ENCODE results near the gene CXCL13.
"Not testable (repeated sequence)": the region's sequence is repeated elsewhere in the genome, so short reads cannot be mapped to it uniquely, and the experiment has no call there.

Gene CXCL13

DNA sequence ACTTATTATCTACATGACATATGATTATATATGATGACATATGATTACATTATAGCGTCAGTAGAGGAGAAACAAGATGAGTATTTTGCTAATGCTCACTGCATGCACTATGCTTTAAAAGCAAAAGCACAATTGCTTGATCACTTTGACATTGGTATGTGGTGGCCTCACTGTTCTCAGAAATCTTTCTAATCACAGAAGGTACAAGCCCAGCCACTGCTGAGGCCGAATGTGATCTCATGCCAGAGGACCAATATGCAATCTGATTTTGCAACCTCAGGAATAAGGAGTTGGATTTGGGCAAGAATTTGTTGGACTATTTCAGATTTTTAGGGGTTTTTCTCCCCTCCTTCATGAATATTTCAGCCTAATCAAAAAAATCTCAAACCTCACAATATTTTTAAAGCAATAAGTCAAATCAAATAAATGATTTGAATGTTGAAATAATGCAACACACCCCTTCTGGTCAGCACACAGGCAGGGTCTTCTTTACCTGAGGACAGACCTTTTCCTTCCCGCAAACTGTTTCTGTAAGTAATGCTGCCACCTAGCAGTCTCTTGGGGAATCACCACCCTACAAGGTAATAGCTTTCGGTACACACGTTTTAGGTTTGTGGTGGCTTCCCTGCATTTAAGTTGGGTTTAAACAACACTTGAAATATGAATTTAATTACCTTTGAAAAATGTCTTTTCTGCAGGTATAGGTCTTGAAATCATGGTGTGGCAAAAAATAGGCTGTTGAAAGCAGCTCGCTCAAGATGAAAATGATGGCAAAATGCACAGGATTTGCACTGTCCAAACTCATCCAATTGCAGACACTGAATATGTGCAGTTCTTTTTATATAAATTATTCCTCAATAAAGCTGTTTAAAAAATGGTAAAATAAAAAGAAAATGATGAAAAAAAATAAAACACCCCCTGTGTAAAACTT lies 4.8 kb upstream of the CXCL13 start:
- intact Hi-C loops (cut with DNase I) = loop anchor here (10.0 kb wide), 1 partner anchor 216 kb away; no protein-coding TSS in a partner anchor
- peak in 21 of 42 donors; percentile 7 to 63 (median 31) for DNase-seq

DNA sequence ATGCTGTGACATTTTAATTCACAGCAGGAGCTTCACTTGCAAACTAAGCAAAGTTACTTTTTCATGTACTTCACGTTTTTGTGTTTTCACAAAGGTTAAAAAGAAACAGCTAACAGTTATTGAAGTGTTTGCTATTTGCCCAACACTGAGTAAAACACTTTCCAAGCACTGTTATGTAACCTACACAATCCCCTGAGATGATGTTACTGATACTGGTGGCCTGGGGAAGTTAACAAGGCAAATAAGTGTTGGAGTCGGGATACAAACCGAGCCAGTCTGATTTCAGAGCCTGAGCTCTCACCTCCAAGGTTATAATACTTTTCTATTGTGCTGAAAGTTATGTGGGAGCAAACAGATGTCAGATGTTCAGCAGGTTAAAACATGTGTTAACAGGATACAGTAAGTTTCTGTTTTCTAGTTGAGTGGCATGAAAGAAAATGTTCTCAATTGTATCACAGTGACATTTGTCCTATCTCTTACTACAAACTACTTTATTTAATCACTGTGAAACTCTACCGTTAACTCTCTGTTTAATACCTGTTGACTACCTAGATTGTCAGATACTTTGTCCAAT lies 3.9 kb upstream of the CXCL13 start:
- DNase-seq = no peak
- intact Hi-C loops (cut with DNase I) = loop anchor here (10.0 kb wide), 1 partner anchor 217 kb away; no protein-coding TSS in a partner anchor

DNA sequence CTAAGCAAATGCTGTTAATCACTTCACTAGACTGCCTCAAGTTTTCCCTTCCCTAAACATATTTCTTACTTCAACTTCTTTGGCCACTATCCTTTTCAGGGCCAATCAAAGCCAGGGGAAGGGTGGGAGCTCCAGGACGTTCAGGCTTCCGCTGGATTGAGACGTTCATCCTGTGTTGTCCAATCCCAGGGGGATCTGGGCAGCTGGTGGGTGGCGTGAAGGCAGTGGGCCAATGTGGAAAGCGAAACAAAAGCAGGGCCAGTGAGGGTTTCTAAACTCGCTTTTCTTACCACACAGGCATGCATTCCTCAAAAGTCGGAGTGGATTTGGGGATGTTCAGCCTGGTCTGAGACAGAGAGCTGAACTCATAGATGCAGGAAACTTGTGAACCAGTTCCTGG lies 7.6 kb downstream of the CXCL13 start:
- no peak for DNase-seq
- intact Hi-C loops (cut with DNase I) = no loop called here

DNA sequence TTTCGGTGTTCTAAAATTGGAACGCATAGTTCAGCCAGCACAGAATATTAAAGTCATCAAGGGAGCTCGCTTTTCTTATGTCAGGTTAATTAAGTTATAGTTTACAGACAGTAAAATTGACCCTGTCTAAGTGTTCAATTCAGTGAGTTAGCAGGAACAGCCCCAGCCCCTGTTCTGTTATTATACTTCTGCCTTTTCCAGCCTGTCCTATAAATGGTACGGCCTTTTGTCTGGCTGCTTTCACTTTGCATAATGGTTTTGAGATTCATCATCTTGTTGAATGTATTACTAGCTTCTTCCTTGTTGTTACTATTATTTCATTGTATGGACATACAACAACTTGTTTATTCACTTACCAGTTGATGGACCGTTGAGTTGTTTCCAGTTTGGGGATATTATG lies 9.5 kb downstream of the CXCL13 start:
- DNase-seq = no peak
- intact Hi-C loops (cut with DNase I) = no loop called here

DNA sequence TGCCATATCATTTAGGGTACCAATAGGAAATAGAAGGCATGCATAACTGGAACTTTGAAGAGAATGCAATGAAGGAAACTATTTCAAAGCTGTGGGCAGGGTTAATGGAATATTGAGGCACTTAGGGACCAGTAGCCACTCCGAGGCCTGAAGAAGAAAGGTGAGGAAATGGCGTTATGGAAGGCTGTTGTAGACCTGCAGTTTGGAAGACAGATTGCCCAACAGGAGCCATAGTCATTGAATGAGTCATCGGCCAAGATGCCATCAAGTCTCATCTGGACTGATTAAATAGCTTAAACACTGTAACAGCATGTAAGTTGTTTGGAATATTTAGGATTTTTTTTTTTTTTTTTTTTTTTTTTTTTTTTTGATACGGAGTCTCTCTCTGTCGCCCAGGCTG lies 11.6 kb downstream of the CXCL13 start:
- no peak for DNase-seq
- intact Hi-C loops (cut with DNase I) = no loop called here

DNA sequence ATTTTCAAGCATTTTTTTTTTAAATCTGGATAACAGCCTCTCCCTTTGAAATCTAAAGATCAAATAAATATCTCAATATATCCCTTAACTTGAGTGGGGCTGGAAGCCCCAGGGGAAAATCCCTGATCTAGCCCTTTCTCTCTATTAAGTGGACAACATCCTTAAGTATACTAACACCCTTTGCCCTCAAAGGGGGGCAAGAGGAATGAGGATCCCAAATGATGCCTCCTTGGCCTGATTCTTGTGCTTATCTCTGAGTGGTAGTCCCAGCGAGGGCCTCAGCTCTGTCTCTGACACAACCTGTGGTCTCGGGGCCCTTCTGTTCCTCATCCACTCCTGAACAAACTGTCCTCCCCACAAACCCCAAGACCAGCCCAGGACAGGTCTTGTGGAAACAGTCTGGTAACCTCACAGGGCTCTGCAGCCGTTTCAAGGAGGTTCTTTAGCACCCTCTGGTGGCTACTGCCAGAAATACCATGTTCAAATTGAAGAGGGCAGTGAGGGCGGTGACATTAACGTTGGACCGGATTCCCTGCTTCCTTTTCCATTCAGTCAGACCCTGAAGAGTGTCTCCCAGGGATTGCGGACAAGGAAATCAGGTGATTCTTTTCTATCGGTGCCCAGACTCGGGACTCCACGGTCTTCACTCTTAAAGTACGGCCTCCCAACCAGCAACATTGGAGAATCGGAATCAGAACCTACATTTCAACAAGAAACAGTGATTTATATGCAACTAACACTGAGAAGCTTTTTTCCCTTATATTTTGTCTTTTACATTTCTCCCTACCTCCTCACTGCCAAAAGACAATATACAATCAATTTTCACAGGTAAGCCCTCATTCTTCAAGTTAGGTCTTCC lies 13.0 kb downstream of the CXCL13 start:
- peak in 41 of 42 donors; percentile 17 to 89 (median 70) for DNase-seq
- intact Hi-C loops (cut with DNase I) = no loop called here

DNA sequence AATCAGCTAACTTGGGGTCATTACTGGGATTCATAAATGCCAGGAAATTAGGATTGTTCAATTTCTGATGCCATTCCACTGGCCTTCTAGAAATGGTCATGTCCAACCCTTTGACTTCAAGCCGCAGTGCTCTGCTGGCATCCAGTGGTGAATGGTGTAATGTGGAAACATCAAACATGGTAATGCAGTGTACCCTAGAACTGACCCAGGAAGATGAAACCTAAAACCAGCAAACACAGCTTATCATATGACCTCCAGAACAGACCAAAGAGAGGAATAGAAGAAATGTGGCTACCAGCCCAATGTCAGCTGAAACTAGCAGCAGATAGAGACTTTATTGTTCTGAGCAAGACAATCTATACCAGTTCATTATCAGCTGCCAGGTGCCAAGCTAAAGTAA lies 13.8 kb downstream of the CXCL13 start:
- peak in 21 of 42 donors; percentile 3 to 59 (median 21) for DNase-seq
- intact Hi-C loops (cut with DNase I) = no loop called here

DNA sequence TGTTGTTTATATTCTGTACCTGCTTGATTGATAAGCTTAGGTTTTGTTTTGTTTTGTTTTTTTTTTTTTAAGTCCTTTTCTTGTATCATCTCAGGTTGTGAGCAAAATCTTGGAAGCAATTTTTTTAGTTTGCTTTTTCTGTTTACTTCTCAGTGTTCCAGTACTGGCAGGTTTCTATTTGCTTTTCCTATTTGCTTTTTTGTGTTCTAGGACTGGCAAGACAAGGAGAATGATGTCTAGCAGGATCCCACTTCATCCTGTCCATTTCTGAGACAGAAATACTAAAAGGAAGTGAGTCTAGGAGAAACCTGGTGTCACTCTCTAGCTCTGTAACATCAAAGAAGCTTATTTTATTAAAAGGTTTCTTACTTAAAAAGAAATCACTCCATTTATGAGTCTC lies 15.6 kb downstream of the CXCL13 start:
- no peak for DNase-seq
- intact Hi-C loops (cut with DNase I) = no loop called here

DNA sequence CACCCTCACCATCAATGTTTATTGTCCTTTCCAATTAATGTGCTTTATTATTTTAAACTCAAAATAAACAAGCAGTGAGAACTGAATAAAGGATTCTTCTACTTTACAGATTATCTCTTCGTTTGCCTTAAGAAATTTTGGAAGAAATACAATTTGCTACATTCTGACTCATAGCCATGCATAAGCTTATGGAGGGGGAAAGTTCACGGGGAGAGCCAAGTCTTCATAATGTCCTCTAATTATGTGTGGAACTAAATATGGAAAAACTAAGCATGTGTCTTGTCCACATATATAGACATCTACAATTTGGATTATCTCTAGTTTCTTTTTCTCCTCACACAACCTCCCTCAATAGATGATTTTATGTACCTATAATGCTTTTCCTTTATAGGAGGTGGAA lies 17.5 kb downstream of the CXCL13 start:
- intact Hi-C loops (cut with DNase I) = no loop called here
- no peak for DNase-seq

DNA sequence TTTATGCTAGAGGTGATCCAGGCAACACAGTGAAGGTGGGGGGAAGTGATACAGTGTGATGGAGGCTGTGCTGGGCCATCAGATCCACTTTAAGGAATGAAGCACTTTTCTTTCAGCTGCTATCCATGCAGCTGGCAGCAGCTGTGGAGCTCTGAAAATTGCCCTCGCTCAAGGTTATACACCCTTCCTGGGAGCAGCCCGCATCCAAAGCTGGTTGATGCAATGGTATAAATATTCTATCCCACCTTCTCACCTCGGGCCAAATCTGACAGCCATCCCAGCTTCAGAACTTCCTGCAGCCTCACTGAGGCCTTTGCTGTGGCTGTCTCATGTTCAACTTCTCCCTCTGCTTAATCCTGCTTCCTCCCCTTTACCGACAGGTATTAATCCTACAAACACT lies 18.6 kb downstream of the CXCL13 start:
- intact Hi-C loops (cut with DNase I) = no loop called here
- DNase-seq = no peak

DNA sequence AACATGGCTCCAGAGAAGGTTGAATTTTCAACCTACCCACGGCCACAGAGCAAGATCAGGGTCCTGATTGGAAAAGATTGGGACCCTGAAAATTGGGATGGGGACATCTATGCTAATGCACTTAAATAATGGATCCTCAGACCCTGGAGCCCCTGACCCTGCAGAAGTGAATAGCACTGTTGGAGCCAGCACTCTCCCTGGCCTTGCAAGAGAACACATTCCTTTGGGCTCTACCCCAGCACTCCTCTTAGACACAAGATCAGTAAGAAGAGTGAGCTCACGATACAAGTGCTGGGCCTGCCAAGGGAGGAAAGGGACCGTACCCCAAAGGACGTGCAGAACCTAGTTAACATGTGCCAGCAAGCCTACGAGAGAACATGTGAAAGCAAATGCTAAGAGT lies 19.9 kb downstream of the CXCL13 start:
- intact Hi-C loops (cut with DNase I) = no loop called here
- DNase-seq = no peak

DNA sequence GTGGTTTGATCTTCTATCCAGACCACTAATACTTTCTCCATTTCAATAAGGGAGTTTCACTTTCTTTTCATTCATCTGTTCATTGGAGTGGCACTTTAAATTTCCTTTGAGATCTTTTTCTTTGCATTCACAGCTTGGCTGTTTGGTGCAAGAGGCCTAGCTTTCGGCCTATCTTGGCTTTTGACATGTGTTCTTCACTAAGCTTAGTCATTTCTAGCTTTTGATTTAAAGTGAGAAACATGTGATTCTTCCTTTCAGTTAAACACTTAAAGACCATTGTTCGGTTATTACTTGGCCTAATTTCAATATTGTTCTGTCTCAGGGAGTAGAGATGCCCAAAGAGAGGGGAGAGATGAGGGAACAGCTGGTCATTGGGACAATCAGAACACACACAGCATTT lies 24.3 kb downstream of the CXCL13 start:
- no peak for DNase-seq
- intact Hi-C loops (cut with DNase I) = no loop called here

DNA sequence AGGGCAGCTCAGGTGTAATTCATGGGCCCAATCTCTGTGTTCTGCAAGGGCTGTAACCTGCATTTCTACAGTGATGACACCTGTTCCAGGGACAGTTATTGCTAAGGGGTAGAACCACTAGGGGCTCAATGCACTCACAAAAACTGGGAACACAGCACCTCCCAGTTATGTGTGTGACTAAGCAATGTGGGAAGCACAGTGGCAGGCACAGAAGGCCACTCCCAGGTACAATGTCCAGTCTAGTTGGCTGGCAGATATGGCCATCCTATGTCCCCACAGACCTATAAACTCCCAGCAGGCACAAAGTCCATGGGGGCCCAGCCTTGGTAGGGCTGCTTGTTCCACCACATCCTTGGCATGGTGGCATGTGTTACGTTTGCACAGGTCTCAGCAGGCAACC lies 25.7 kb downstream of the CXCL13 start:
- intact Hi-C loops (cut with DNase I) = no loop called here
- no peak for DNase-seq

DNA sequence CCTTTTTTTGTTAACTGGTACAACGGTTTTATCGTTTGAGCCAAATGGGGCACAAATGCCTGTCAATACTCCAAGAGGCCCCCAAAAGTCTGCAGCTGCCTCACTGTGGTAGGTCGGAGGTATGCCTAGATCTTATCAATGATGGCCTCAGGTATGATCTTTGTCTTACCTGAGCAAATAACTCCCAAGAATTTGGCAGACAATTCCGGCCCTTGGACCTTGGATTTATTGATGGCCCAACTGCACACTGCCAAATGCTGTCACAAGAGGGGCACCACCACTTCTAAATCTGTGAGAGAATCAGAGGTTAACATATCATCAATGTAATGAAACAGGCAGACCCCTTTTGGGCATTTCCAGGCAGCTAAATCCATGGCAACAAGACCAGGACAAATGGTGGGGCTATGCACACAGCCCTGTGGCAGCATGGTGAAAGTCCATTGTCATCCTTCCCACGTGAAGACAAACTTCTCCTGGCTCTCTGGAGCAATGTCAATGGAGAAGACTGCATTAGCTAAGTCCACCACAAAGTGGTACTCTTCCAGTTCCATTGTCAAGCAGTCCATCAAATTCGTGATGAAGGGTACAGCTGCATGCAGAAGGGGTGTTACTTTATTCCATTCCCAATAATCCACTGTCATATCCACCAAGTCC lies 28.6 kb downstream of the CXCL13 start:
- DNase-seq = no peak
- intact Hi-C loops (cut with DNase I) = no loop called here

DNA sequence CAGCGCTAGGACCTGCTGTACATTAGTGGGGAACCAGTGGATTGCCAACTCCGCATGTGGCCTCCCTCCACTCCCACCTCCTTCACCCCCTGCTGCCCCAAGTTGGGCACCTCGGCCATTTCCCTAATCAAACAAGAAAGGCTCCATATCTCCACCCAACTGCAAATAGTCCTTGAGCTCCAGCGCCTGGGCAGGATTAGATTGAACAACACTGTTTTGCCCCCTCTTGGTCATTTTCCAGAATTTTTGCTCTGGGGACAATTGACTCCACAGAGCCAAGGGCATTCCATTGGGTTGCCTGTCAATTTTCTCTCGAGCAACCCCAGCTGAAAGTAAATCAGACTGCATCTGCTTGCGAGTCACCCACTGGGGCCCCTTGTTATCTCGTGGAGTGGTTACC lies 29.6 kb downstream of the CXCL13 start:
- DNase-seq = no peak
- intact Hi-C loops (cut with DNase I) = no loop called here

DNA sequence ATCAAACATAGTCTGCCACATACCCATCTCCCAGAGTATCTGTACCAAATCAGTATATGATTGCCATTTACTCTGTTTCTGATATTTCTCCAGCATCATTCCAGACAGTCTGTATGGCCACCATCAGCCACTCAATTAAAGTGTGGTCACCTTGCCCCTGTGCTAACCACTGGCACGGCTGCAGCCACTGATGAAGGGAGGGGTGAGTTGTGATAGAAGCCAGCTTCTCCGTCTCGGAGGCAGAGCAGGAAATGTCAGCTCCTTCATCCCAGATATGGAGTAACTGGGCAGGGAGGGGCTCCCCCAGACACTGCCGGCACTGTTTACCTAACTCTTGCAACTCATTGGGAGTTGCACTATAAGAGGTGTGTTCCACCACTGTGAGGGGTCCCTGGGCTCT lies 30.3 kb downstream of the CXCL13 start:
- intact Hi-C loops (cut with DNase I) = no loop called here
- no peak for DNase-seq

DNA sequence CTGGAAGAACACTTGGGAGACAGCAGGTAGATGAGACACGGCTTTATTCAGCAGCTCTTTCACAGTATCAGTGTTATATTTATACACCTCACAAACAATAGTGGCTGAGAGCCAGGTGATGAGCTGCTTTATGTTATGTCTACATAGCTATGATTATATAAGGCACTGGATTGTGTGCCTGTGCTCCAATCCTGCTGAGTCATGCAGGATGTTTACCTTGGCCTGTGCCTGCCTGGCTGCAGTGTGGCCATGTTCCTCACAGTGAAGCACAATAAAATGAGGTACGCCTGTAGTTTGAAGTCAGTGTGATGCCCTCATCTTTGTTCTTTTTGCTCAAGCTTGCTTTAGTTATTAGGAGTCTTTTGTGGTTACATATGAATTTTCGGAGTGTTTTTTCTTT lies 31.3 kb downstream of the CXCL13 start:
- intact Hi-C loops (cut with DNase I) = no loop called here
- DNase-seq = no peak

DNA sequence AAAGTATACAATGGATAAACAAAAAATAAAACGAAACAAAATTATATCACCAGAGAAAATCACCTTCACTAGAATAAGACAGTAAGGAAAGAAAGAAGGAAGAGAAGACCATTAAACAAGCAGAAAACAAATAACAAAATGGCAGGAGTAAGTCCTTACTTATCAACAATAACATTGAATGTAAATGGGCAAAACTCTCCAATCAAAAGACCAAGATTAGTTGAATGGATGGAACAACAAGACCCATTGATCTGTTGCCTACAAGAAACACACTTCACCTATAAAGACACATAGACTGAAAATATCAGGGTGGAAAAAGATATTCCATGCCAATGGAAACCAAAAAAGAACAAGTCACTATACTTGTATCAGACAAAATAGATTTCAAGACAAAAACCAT lies 38.4 kb downstream of the CXCL13 start:
- intact Hi-C loops (cut with DNase I); DNase-seq: not testable (repeated sequence)

DNA sequence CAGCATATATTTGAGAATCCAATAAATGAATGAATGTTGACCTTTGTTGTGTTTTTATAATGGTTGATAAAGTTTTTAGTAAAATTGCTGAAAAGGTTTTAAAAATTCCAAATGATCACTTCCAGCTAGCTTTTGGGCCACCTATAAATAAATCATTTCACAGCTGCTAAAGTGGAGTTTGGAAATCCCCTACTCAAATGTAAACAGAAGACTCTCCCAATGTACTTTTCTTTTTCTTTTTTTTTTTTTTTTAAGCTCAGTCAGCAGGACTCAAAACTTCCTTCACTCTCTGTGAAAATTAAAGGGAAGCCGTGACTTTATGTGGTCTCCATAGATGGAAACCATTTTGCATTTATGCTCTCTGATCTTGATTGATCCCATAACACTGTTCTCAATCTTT lies 45.2 kb downstream of the CXCL13 start:
- no peak for DNase-seq
- intact Hi-C loops (cut with DNase I) = no loop called here

Data from head of caudate nucleus (tissue), 42 donors.